Aorta (tissue), 5 donors: ENCODE results near the gene RTL10. TPM values are rescaled to one million over a fixed set of nuclear protein-coding genes. Genes with fewer than 3 reads are reported as not detected.
"Not testable (repeated sequence)": the region's sequence is repeated elsewhere in the genome, so short reads cannot be mapped to it uniquely, and the experiment has no call there.

ENCODE experiments used
- ATAC-seq: fragments of 200-7000 bp; cut with Tn5 transposase; one replicate; pipeline ENCODE4 v1.9.1; 2022; ENCODE audit warnings: moderate library complexity; ENCODE audit not compliant: low FRiP score
- DNase-seq, 2 donors: peaks; one replicate each; pipeline ENCODE4 v3.0.0-alpha.2; 2020
- H3K27ac ChIP-seq, 2 donors: one replicate each; pipeline ENCODE4 v1.5.1; 2013; ENCODE audit warnings: low read length in 2 of 2, mild to moderate bottlenecking in 2 of 2, moderate library complexity in 2 of 2, control low read depth in 1 of 2, inconsistent platforms in 1 of 2, low read depth in 1 of 2
- H3K27me3 ChIP-seq, 2 donors: one replicate each; pipeline ENCODE4 v1.6.1; 2013; ENCODE audit warnings: control low read depth in 1 of 2, low read length in 1 of 2, mild to moderate bottlenecking in 1 of 2, moderate library complexity in 1 of 2; ENCODE audit not compliant: insufficient read depth in 2 of 2, control insufficient read depth in 1 of 2
- H3K36me3 ChIP-seq, 2 donors: one replicate each; pipeline ENCODE4 v1.6.1; 2013; ENCODE audit warnings: control low read depth in 1 of 2, low read length in 1 of 2, mild to moderate bottlenecking in 1 of 2; ENCODE audit not compliant: insufficient read depth in 2 of 2, control insufficient read depth in 1 of 2
- H3K4me1 ChIP-seq, 2 donors: one replicate each; pipeline ENCODE4 v1.6.1; 2013; ENCODE audit warnings: low read length in 2 of 2, control low read depth in 1 of 2, mild to moderate bottlenecking in 1 of 2, moderate library complexity in 1 of 2; ENCODE audit not compliant: insufficient read depth in 2 of 2, control insufficient read depth in 1 of 2
- H3K4me3 ChIP-seq, 2 donors: one replicate each; pipeline ENCODE4 v1.5.1; 2013; ENCODE audit warnings: low read length in 2 of 2, control low read depth in 1 of 2, mild to moderate bottlenecking in 1 of 2
- H3K9me3 ChIP-seq: one replicate; pipeline ENCODE4 v1.6.1; 2013; ENCODE audit warnings: mild to moderate bottlenecking, low read length; ENCODE audit not compliant: control insufficient read depth
- WGBS, 2 donors: extraction: QIAGEN DNeasy Blood & Tissue Kit; methylation state at CpG; one replicate each; pipeline ENCODE4 v1.1.7; 2013; 5-methylcytosine and 5-hydroxymethylcytosine counted together
- intact Hi-C, 2 donors: fragments of 100-400 bp; cut with DNase I; formaldehyde crosslinking; loops; one replicate each; pipeline versions ENCODE4 v1.14.2 to v1.15.0; 2022
- polyA plus RNA-seq, 2 donors: library from polyadenylated mRNA; stranded (reverse); fragments of 200-250 nt; gene quantifications; one replicate each; pipeline ENCODE4 v1.2.3, GENCODE V29; 2013
- total RNA-seq, 2 donors: library from RNA; stranded (reverse); fragmentation: NEBNext Ultra II Directional; extraction: Animal tissue kit (Norgen Biotek cat#: 25700); gene quantifications; one replicate each; pipeline ENCODE4 v1.2.1, GENCODE V29; 2021
- donor health status: healthy with polysubstance abuse.
- donor health status: Bipolar disorder and iron deficiency.
- donor health status: DM: no; HTN: no; CAD: no.
- donor health status: DM: no; HTN: no; CAD: no.
- donor health status: DM: yes; HTN: yes; CAD: no.

RTL10 gene
- total and polyA plus RNA-seq, 4 donors, result 5.5 to 16.6 (median 7.9) TPM

- Histone ChIP-seq H3K9me3 (no peaks in the 10 kb centered on the region), H3K4me1 (no peaks in the 10 kb centered on the region), H3K36me3 (no peaks in the 10 kb centered on the region), H3K27ac (no peak overlapping the region), H3K4me3 (no peak overlapping the region), H3K27me3 (no peaks in the 10 kb centered on the region)
- ATAC-seq, result no peak
- no peak for DNase-seq
- intact Hi-C loops, result no loop called here
These were observed 18.2 kb downstream of the RTL10 start for GRCh38 chr22:19836512-19836911.

- DNase-seq (no peak), ATAC-seq (no peak)
- no peaks in the 10 kb centered on the region for H3K36me3 ChIP-seq
- H3K4me1 ChIP-seq, result no peaks in the 10 kb centered on the region
- H3K27ac ChIP-seq, result no peak overlapping the region
- no peaks in the 10 kb centered on the region for H3K27me3 ChIP-seq
- H3K4me3 ChIP-seq, result no peak overlapping the region
- intact Hi-C loops, result no loop called here
- no peaks in the 10 kb centered on the region for H3K9me3 ChIP-seq
These were observed 20.1 kb downstream of the RTL10 start for GRCh38 chr22:19834599-19834998.

- H3K27me3 ChIP-seq, intact Hi-C loops, H3K4me3 ChIP-seq, H3K4me1 ChIP-seq, H3K27ac ChIP-seq, H3K36me3 ChIP-seq, H3K9me3 ChIP-seq, DNase-seq, ATAC-seq: not testable (repeated sequence)
- 87 to 97% methylated on average over 9 of the region's 9 CpGs for WGBS, 2 donors
These were observed 21.3 kb downstream of the RTL10 start for GRCh38 chr22:19833327-19833726.

GRCh38 chr22:19832476-19833108 is 22.1 kb downstream of the RTL10 start:
- no peaks in the 10 kb centered on the region for H3K27me3 ChIP-seq
- ATAC-seq (no peak), DNase-seq (no peak)
- intact Hi-C loops, result no loop called here
- H3K36me3 ChIP-seq, result no peaks in the 10 kb centered on the region
- H3K27ac ChIP-seq, result no peak overlapping the region
- H3K4me3 ChIP-seq, result no peak overlapping the region
- no peaks in the 10 kb centered on the region for H3K9me3 ChIP-seq
- 83 to 85% methylated on average over 7 of the region's 7 CpGs for WGBS, 2 donors
- no peaks in the 10 kb centered on the region for H3K4me1 ChIP-seq

- WGBS, 2 donors, result 81 to 98% methylated on average over 3 of the region's 3 CpGs
- H3K36me3 ChIP-seq, DNase-seq, intact Hi-C loops, H3K9me3 ChIP-seq, ATAC-seq, H3K27me3 ChIP-seq, H3K4me1 ChIP-seq, H3K4me3 ChIP-seq, H3K27ac ChIP-seq: not testable (repeated sequence)
These were observed 22.7 kb downstream of the RTL10 start for GRCh38 chr22:19831979-19832378.

- Histone ChIP-seq H3K4me3 (no peak overlapping the region), H3K9me3 (no peaks in the 10 kb centered on the region), H3K27me3 (no peaks in the 10 kb centered on the region), H3K4me1 (no peaks in the 10 kb centered on the region), H3K36me3 (no peaks in the 10 kb centered on the region), H3K27ac (no peak overlapping the region)
- no peak for DNase-seq
- intact Hi-C loops, result no loop called here
- no peak for ATAC-seq
- 98 to 99% methylated on average over 6 of the region's 6 CpGs for WGBS, 2 donors
These were observed 23.7 kb downstream of the RTL10 start for GRCh38 chr22:19831016-19831415.

GRCh38 chr22:19828035-19828401 is 26.7 kb downstream of the RTL10 start:
- H3K27me3 ChIP-seq, result no peaks in the 10 kb centered on the region
- 76 to 87% methylated on average over 2 of the region's 2 CpGs for WGBS, 2 donors
- intact Hi-C loops, result no loop called here

GRCh38 chr22:19827341-19828034 is 27.2 kb downstream of the RTL10 start:
- intact Hi-C loops, result no loop called here
- 73 to 78% methylated on average over 10 of the region's 10 CpGs for WGBS, 2 donors
- H3K36me3 ChIP-seq, result no peaks in the 10 kb centered on the region
- DNase-seq (no peak), ATAC-seq (no peak)
- H3K9me3 ChIP-seq, result no peaks in the 10 kb centered on the region
- no peaks in the 10 kb centered on the region for H3K4me1 ChIP-seq
- H3K27ac ChIP-seq, result no peak overlapping the region
- no peak overlapping the region for H3K4me3 ChIP-seq
- H3K27me3 ChIP-seq, result no peaks in the 10 kb centered on the region

More at GRCh38 chr22:19828035-19828401, 26.7 kb downstream of the RTL10 start:
- Histone ChIP-seq H3K4me3 (no peak overlapping the region), H3K27ac (no peak overlapping the region), H3K36me3 (no peaks in the 10 kb centered on the region), H3K4me1 (no peaks in the 10 kb centered on the region), H3K9me3 (no peaks in the 10 kb centered on the region)
- DNase-seq, result no peak
- ATAC-seq, result no peak

GRCh38 chr22:19826619-19826950 is 28.1 kb downstream of the RTL10 start:
- DNase-seq (no peak), ATAC-seq (no peak)
- H3K4me1 ChIP-seq, result no peaks in the 10 kb centered on the region
- 49 to 95% methylated on average over 2 of the region's 2 CpGs for whole genome bisulfite sequencing, 2 donors
- H3K27ac ChIP-seq, result no peak overlapping the region
- H3K4me3 ChIP-seq, result no peak overlapping the region
- H3K9me3 ChIP-seq, result no peaks in the 10 kb centered on the region
- no peaks in the 10 kb centered on the region for H3K36me3 ChIP-seq
- no peaks in the 10 kb centered on the region for H3K27me3 ChIP-seq
- intact Hi-C loops, result no loop called here
